ENCODE results near the gene SPTSSA.

- no peak for TF ChIP-seq POLR2A (IDR thresholded peaks at IDR 0.05)
- TF ChIP-seq CTCF (IDR thresholded peaks at IDR 0.05) = peak in 2 of 4 experiments; percentile 31 to 55
- TF ChIP-seq POLR2AphosphoS5 (IDR thresholded peaks at IDR 0.05) = peak; percentile 95
These were observed 34.9 kb upstream of the SPTSSA start for GRCh38 chr14:34496679-34497513.
